ENCODE measurements around the gene SSR3. TPM values are rescaled to one million over a fixed set of nuclear protein-coding genes. Genes with fewer than 3 reads are reported as not detected.
"Not testable (repeated sequence)": the region's sequence is repeated elsewhere in the genome, so short reads cannot be mapped to it uniquely, and the experiment has no call there.

The SSR3 gene
- total RNA-seq (2014; rRNA removed; shearing (Covaris generic)): 234 and 246 TPM in 2 replicates

DNA sequence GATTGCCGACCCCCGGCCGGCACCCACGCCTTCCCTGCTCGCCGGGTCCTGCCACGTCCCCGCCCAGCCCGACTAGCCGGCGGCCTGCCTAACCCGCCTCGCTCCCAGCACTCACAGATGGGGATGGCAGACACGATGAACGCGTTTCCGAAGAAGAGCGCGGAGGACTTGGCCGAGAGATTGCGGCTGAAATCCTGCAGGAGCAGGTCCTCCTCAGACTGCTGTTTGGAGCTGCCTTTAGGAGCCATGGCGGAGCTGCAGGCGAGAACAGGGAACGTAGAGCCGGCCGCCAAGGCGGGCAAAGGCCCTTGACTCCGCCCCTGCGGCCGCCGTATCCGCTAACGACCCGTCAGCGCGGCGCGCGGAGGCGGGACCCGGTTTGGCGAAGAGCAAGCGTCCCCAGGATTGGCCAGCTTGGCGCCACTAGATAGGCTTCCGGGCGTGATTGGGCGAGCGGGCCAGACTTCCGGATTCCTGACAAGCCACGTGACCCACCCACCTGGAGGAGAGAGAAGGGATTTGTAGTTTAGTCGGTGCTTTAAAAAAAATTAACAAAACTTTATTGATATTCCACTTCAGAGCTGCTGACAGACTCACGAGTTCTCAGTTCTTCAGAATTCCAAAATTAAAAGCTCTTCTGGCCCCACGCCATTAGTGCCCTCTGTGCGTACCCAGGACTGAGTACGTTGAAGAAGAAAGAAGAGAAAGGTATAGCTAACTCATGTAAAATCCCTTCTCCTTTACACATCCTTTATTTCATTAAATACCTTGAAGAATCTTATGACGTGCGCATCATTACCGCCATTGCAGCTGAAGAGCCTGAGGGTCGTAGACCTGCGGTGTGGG is at the start of gene SSR3:
SSR3 (minus strand) TSS at position 276 of the 846 bp plus-strand sequence; CDS start at position 248, 28 bp downstream.
- DNase-seq (ENCODE audit: low read depth): peak; percentile 100

DNA sequence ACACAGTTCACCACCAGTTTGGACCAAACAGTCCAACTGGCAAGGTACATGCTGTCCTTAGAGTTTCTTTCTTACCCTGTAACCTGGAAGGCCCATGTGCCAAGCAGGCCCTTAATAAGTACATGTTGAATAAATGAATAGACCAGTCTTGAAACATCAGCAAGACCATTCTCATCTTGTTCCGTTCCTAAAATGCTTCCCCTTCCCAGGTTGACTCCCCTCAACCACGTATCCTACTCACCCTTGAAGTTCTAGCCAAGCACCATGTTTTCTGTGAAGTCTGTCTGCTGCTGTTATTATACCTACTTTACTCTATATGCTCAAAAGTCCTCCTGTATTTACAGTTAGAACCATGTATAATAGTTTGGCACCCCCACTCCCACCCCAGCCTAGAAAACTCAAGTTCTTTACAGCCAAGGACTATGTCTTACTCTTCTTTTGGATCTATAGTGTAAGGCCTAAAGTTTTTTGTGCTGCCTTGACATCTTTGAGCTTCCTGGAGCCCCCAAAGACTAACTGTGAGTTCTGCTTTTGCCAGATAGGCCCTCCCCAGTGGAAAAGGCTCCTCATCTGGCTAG is 49.2 kb upstream of the SSR3 start:
- no peak for DNase-seq (ENCODE audit: low read depth)

DNA sequence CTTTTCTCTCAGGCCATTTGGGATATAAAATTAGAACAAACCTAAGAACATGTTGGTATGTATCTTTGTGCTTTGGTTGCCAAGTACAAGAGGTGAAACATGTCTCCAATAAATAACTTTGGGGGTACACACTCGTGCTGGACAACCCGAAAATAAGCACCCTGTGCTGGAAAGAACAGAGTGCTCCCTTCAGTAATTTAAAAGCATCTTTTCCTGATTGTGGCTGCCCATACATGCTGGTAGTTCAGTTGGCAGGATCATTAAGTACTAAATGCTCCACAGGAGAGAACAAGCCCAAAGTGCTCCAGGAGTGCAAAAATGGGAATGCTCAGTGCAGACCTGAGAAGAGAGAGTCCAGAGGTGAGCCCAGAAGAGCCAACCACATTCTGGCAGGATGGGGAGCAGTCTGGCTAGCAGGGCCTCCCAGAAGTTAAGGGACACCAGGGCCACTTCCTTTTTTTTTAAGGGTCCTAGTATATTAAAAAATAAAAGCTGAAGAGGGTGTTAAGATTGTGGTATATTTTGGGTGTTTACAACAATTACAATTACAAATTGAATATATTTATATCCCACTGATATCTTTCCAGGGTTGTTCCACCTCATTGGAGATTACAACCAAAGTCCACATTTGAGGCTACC is 48.6 kb upstream of the SSR3 start:
- DNase-seq (ENCODE audit: low read depth): no peak

DNA sequence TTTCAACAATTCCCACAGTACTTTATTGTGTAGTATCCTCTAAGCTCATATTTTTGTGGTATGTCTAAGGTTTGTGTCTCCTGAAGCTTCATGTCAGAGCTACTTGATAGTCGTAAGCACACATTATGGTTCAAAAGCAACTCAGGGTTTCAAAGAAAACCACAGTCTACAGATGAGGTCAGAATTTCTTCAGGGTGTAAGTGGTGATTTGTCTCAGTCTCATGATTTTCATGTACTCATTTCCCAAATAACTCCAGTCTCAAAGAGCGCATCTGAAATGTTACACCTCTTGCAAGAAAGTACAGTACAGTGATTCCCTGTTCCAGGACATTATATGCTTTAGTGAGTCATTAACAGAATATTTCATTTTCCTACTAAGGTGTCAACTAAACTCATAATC is 47.5 kb upstream of the SSR3 start:
- no peak for DNase-seq (ENCODE audit: low read depth)

DNA sequence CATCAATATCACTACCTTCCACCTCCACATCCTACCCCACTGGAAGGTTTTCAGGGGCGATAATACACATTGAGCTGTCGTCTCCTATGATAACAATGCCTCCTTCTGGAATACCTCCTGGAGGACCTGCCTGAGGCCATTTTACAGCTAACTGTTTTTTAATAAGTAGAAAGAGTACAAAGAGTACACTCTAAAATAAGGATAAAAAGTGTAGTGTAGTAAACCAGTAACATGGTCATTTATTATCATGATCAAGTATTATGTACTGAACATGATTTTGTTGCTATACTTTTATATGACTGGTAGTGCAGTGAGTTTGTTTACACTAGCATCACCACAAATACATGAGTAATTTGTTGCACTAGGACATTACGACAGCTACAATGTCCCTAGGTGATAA is 46.6 kb upstream of the SSR3 start:
- DNase-seq (ENCODE audit: low read depth): no peak

DNA sequence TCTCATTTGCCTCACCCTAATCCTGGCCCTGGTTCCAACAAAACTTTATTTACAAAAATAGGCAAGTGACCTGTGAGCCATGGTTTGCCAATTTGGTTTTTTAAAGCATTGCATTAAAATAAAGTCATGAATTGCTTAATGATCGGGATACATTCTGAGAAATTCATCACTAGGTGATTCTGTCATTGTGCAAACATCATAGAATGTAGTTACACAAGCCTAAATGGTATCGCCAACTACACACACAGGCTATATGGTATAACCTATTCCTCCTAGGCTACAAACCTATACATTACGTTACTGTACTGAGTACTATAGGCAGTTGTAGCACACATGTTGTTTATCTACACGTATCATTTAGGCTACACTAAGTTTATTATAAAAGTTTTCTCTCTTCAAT is 45.9 kb upstream of the SSR3 start:
- DNase-seq (ENCODE audit: low read depth): no peak

DNA sequence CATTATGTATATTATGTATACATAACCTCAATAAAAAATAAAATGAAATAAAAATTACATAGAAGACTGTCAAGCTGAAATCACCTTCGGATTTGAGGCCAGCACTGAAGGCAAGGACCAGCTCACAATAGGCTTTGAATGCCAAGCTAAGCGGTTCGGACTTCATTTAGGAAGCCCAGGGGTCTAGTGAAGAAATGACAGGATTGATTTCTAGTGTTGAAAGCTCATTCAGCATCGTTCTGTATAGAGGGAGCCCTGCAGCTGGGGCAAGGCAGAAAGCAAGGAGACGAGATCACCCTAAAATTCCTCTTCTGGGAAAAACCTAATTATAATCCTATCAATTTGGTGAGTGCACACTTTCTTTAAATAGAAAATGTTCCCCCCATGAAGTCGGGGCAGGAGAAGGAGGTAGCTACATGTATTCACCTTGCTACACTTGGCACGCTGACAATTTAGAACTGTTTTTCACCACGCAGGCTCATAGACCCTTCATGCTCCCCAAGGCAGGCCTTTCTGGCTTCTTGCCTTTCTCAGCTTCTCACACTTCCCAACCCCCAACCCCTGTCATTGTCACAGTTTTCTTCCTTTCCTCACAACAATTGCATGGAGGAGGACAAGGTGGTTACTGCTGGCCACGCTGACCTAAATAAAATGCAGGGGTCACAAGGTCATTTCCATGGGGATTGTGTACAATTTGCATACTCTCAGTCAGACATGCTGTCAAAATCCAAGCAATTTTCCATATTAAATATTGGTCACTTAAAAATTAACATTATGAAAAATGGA is 44.4 kb upstream of the SSR3 start:
- DNase-seq (ENCODE audit: low read depth): no peak

DNA sequence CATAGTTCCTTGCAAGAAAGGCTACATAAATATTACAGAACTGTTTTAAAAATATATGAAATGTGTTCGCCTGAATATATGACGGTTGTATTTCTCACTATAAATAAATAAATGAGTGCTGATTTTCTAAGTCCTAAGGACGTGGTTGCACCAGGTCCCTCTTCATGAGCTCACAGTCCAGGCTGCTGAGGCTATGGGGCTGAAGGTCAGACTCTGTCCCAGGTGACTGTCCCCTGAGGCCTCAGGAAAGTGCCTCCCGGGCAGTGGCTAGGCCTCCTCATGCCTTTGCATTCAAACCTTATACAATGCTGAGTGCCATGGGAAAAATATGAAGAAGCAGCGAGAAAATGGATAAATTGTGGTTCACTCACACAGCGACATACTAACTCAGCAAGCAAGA is 43.5 kb upstream of the SSR3 start:
- DNase-seq (ENCODE audit: low read depth): no peak

DNA sequence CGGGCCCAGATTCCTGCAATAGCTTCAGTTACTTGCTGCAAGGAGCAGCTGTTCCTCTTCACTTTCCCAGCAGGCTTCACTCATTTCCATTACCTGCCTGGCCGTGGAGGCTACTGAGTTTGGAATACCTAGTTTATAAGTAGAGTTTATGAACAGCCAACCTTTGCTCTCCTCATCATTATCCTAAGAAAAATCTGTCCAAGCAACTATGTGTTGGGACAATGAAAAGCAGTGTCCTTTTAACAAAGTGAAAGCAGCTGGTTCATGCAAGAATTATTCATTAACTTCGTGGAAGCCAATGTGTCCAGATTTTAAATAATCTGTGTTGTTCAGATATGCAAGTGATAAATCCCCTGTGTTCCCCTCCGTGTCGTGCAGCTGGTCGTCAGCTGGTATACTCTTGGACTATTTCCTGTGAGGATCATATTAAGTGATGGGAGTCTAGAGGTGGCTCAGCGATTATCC is 39.3 kb upstream of the SSR3 start:
- DNase-seq (ENCODE audit: low read depth): no peak

DNA sequence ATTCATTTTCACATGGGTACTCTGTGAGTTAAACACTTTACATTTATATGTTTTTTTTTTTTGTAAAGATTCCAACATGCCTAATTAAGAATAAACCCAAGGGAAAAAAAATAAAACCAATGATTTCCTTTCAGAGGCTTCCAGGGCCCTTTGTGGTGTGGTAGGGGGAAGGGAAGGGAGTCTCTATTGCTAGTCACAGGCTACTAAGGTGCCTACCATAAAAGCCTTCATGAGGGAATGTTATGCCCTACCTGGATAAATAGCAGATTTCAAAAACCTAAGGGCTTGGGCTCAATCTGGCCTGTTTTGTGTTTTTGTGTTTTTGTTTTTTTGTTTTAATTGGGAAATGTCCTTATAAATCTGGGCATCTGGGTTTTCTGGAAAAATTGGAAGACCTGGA is 38.9 kb upstream of the SSR3 start:
- no peak for DNase-seq (ENCODE audit: low read depth)

DNA sequence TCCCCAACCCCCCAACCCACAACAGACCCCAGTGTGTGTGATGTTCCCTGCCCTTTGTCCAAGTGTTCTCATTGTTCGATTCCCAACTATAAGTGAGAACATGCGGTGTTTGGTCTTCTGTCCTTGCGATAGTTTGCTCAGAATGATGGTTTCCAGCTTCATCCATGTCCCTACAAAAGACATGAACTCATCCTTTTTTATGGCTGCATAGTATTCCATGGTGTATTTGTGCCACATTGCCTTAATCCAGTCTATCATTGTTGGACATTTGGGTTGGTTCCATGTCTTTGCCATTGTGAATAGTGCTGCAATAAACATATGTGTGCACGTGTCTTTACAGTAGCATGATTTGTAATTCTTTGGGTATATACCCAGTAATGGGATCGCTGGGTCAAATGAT is 34.9 kb upstream of the SSR3 start:
- not testable (repeated sequence) for DNase-seq (ENCODE audit: low read depth)

DNA sequence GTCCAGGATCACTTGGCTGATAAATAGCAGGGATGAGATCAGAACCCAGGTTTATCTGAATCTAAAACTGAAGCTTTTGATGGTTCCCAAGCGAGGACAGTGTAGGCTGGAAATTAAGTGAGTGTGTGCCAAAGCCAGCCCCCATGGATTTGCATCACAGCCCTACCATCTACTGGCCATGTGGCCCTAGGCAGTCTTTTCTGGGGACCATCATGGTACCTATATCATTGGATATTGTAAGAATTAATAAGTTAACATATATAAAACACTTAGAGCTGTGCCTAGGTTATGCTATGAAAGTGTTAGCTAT is 32.8 kb upstream of the SSR3 start:
- DNase-seq (ENCODE audit: low read depth): no peak

DNA sequence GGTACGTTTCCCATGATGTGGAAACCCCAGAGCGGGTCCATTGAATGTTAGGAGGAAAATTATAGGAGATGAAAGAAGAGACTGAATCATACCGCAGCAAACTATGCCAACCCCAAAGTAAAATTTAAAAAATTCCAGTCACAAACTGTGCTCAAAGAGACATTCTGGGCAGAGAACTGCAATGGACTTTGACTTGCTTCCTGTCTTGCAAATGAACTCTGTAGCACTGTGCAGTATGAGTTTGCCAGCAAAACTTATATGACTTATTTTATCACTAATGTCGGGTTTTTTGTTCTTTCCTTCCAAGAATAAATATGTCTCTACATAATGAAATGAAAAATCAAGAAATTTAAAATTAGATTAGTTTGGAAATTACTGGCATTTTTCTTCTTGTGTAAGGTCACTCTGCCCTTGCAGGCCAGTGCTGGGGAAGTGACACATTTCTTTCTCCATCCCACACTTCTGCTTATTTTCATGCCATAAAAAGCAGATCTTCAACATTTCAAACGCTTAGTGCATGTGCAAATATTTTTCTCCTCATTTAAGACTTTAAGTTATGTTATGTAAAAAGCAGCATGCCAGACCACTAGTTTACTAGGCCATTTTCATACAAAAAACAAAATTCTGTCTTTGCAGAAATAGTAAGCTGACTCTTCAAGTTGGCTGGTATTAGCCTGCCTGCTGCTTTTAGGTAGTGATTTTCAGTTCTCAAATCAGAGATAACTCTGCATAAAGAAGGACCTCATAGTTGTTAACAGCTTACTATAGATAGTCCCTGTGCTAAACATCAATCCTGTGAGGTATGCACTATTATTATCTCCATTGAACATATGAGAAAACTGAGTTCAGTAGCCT is 32.2 kb upstream of the SSR3 start:
- no peak for DNase-seq (ENCODE audit: low read depth)

DNA sequence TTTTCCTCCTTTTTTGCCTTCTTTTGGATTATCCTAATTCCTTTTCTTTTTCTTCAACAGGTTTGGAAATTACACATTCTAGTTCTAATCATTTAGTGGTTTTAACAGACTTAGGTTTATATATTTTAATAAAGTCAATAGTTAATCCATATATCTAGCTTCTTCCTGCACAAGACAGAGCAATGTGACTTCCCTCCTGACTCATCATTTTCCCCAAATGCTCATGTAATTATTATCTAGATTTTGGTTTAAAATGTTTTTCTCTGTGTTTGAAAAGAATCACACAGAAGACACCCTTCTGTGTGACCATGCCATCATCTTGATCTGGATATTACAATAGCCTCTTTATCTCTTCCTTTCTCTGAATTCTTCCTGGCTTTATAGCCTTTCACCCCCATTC is 28.6 kb upstream of the SSR3 start:
- no peak for DNase-seq (ENCODE audit: low read depth)

DNA sequence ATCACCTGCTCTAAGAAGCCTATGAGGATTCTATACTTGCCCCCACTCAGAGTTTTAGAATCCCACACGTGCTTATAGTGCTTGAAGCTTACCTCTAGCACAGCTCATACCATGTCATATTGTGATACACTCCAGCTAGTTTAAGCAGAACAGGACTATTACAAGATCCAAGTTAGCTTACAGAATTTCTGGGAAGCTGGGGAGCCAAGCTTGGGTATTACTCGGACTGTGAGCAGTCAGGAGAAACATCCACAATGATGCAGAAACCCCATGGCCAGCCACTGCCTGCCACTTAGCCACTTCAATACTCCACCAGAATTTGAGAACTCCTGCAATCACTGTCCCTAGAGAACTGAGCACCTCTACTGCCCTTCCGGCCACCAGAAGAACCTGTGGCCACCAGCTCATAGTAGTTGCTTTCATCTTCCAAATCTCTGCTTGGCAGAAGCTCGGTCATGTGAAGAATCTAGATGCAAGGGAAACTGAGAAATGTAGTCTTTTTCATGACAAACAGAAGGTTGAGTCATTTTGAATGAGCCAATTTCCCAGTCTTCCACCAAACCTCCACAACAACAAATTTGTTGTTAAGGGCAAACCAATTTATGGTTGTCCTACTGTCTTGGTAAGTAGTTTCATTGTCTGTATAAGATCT is 27.7 kb upstream of the SSR3 start:
- no peak for DNase-seq (ENCODE audit: low read depth)

DNA sequence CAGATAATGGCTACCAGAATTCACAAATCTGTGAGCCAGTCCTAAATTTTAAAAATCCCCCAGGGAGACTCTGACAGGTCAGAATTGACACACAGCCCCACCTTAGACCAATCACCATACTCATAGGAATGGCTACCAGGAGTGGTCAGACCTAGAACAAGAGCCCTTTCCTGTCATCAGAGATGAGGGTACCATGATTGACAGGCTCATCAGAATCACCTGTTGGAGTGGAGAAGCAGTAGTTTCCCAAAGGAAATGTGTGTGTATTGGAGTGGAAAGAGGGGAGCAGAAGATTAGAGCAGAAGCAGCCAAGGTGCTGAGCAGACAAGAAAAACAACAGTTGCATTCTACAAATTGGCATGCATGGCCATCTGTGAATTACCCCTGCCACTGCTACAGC is 27.0 kb upstream of the SSR3 start:
- DNase-seq (ENCODE audit: low read depth): no peak

DNA sequence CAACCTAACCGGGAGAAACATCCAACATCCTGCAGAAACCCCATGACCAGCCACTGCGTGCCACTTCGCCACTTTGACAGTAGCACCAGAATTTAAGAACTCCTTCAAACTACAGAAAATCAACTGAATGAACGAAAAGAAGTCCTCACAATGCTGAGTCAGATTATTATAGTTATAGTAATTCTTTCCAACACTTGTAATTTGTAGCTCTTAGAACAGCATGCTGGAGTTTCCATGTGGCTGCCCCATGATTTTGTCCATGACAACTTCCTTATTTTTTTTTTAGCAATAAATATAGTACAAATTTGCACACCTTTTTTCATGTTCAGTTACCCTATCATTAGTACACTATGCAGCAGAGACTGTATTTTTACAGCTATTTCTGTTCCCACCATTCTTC is 26.1 kb upstream of the SSR3 start:
- no peak for DNase-seq (ENCODE audit: low read depth)

DNA sequence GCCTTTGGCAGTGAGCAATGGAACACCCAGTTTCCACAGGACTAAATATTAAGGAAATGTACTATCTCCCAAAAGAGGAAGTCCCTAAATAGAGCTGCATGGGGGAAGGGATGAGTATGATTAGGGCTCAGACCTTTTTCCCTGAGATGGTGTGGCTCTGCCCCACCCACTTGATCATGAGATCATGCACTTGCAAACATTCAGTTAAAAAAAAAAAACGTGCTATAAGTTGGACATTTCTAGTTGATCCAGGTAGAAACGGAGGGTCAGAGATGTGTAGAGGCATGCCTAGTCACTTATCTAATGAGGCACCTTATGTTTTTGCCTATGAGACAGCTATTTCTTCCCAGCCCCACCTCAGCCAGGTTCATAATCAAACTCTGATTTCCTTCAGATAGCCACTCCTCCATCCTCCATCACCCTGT is 24.5 kb upstream of the SSR3 start:
- DNase-seq (ENCODE audit: low read depth): no peak

DNA sequence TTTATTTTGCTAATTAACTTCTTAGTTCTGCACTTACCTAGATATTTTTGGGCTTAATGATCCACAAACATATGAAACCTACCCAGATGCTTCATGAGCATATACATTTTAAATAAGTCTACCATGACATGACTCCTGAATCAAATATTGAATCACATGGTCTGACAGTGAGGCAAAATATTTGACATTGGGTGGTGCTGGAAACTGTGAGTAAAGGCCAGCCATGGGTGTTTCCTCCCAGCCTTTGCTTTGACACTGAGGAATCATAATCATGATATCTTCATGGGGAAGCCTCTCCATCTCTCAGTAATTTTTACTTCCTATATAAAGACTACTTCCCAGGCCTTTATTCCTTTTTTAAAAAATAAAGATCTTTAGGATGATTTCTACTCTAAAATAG is 22.8 kb upstream of the SSR3 start:
- DNase-seq (ENCODE audit: low read depth): no peak

DNA sequence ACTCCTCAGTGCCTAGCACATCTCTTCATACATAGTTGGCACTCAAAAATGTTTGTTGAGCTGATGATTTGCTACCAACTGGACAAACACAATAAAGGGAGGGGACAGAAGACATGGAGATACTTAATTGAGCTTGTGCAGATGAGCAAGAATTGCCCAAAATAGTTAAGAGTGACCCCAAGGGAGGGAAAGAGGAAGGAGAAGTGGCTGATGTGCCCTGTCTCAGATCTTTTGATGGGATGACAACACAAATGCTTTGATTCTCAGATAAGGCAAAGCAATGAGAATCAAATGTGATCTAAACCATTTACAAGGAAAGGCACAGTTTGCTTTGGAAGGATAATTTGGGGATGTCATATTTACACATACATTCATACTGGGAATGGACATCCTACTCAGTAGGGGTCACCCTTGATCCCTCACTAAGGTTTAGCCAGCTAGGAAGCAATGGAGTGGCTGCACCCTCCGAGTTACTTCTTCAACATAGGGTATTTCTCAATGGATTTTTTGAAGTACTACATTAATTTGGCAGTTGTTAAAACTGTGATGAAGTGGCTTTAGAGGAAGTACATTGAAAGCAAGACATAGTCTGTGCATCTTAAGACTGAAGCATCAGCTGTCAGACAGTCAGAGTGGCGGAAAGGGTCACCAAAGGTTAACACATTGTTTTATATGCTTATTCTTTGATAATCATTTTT is 21.9 kb upstream of the SSR3 start:
- no peak for DNase-seq (ENCODE audit: low read depth)
